Epithelial cell of proximal tubule (primary cell): ENCODE measurements around the gene ZNF92. TPM values are rescaled to one million over a fixed set of nuclear protein-coding genes. Genes with fewer than 3 reads are reported as not detected.
A peak's percentile ranks its signal among the peaks of the same experiment; 100 is the strongest.
"Not testable (repeated sequence)": the region's sequence is repeated elsewhere in the genome, so short reads cannot be mapped to it uniquely, and the experiment has no call there.

Experiments
- DNase-seq: peaks from one replicate; pipeline ENCODE4 v3.0.0-alpha.2; 2011; ENCODE audit warnings: low read depth
- H3K4me3 ChIP-seq: 2 replicates; pipeline ENCODE4 v1.5.1; 2011; ENCODE audit warnings: low read depth, mild to moderate bottlenecking, low read length
- total RNA-seq: library from RNA; depleted of rRNA; stranded (reverse); fragments of >200 nt; gene quantifications from 2 replicates; pipeline ENCODE4 v1.2.3, GENCODE V29; 2015
- TF ChIP-seq, protein P1 (sequence below): conservative IDR thresholded peaks from 2 replicates; pipeline ENCODE4 v1.5.1; 2012; ENCODE audit warnings: low read depth, mild to moderate bottlenecking, low read length

Gene ZNF92
- total RNA-seq, 1 donor from 2014 or later, result 13.0 TPM

DNA sequence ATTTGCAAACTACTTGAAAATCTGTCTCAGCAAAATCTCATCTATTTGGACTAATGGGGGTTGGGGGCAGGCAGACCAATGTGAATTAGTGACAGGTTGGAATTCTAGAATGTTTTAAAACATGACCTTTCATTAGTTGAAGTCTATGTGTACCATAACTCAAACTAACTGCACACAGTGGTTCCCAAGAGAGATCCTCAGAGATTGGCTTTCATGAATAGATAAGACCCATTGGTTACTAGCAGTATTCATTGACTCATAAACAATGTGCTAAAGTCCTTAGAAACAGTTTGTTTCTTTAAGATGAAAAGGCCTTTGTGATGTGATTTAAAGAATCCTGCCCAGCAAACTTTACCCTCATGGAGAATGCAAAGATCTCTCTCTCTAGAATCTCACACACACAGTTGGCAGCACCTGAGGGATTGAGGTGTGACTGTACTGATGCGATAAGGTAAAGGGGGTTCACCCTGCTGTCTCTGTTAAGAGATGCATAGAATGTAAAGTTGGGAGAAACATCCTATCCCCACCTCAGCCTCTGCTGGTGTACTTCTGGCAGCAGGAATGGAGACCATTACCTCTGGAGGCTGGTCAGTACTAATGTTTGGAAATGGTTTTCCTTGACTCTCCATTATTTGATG lies 70.7 kb downstream of the ZNF92 start:
- DNase-seq, result no peak
- no peak overlapping the region for H3K4me3 ChIP-seq
- TF ChIP-seq, protein P1, sequence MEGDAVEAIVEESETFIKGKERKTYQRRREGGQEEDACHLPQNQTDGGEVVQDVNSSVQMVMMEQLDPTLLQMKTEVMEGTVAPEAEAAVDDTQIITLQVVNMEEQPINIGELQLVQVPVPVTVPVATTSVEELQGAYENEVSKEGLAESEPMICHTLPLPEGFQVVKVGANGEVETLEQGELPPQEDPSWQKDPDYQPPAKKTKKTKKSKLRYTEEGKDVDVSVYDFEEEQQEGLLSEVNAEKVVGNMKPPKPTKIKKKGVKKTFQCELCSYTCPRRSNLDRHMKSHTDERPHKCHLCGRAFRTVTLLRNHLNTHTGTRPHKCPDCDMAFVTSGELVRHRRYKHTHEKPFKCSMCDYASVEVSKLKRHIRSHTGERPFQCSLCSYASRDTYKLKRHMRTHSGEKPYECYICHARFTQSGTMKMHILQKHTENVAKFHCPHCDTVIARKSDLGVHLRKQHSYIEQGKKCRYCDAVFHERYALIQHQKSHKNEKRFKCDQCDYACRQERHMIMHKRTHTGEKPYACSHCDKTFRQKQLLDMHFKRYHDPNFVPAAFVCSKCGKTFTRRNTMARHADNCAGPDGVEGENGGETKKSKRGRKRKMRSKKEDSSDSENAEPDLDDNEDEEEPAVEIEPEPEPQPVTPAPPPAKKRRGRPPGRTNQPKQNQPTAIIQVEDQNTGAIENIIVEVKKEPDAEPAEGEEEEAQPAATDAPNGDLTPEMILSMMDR, result no peak

DNA sequence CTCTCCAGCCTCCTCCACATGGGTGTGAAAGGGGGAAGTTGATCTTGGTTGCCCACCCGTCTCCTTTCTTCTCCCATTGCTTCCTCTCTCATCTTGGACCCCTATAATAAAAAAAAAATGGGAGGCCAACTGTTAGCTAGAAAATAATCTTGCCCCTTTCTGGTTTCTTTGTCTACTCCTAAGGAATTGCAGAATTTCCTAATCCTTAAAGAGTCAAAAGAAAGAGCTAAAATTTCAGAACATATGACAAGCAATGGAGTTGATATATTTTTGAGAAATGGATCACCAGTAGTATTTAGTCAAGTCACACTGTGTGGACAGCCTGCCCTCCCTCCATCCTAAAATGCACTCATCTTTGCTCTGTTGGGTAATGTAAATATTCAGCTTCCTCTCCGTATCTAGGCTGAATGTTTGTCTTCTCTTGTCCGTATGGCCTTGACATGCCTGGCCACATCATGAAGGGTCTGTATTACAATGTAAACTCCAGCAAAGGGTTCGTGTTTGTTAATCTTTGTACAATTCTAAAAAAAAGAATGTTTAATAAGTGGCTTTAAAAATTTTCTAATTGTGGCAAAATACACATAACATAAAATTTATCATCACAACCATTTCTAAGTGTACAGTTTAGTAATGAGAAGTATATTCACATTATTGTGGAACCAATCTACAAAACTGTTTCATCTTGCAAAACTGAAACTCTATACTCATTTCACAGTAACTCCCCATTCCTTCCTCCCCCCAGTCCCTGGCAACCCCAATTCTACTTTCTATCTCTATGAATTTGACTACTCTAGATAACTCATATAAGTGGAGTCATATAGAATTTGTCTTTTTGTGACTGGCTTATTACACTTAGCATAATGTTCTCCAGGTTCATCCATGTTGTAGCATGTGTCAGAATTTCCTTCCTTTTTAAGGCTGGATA lies 71.5 kb downstream of the ZNF92 start:
- no peak overlapping the region for H3K4me3 ChIP-seq
- DNase-seq, result no peak
- TF ChIP-seq, protein P1, result no peak

DNA sequence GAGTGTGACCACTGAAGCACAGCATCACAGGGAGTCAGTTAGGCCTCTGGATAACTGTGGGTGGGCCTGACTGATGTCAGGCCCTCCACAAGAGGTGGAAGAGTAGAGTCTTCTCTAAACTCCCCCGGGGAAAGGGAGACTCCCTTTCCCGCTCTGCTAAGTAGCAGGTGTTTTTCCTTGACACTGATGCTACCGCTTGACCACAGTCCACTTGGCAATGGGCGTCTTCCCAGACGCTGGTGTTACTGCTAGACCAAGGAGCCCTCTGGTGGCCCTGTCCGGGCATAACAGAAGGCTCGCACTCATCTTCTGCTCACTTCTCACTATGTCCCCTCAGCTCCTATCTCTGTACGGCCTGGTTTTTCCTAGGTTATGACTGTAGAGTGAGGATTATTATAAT lies 73.4 kb downstream of the ZNF92 start:
- TF ChIP-seq, protein P1, result peak; percentile 37
- not testable (repeated sequence) for DNase-seq, H3K4me3 ChIP-seq

DNA sequence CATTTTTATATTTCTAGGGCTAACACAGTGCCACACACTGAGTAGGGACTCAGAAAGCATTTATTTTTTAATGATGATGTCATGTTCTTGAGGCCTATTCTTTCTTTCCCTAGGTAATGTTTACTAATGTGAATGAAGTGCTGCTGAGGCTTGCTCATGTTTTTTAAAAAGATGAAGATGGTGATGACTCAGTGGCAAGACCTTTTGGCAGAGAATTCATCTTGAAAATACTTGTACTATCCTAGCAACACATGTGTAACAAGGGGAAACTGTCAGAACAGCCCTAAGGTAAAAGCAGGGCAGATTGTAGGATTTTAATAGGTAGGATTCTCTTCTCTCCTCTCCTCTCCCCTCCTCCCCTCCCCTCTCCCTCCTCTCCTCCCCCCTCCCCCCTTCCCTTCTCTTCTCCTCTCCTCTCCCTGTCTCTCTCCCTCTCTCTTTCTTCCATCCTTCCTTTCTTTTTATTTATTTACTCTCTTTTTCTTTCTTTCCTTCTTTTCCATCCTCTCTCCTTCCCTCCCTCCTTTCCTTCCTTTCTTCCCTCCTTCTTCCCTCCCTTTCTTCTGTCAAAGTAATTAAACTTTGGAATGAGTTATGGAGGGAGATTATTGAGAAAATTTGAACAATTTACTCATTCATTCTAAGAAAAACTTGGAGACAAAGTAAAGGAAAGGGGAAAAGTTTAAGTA lies 75.3 kb downstream of the ZNF92 start:
- DNase-seq, result peak; percentile 71
- TF ChIP-seq, protein P1, result no peak
- H3K4me3 ChIP-seq, result no peak overlapping the region

DNA sequence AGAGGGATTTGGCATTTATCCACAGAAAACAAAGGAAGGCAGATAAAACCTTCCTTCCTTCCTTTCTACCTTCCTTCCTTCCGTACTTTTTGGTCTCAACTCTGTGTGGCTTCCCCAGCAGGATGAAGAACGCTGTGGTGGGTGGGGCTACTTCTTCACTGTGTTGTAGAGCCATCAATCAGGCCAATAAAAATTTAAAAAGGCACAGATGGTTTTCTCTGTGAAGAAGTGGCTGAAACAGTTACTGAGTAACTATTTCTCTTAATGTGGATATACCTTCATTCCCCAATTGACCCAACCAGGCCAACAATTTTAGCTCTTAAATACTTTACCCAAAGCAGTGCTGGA lies 75.8 kb downstream of the ZNF92 start:
- no peak overlapping the region for H3K4me3 ChIP-seq
- DNase-seq, result no peak
- TF ChIP-seq, protein P1, result no peak
